GM21529 (cell line): ENCODE results near the gene MGST2.
"Not testable (repeated sequence)": the region's sequence is repeated elsewhere in the genome, so short reads cannot be mapped to it uniquely, and the experiment has no call there.

Experiments
- ATAC-seq: cut with Tn5 transposase; IDR thresholded peaks from one replicate; pipeline ENCODE4 v1.9.1; 2021; ENCODE audit not compliant: unreplicated experiment

The MGST2 gene

DNA sequence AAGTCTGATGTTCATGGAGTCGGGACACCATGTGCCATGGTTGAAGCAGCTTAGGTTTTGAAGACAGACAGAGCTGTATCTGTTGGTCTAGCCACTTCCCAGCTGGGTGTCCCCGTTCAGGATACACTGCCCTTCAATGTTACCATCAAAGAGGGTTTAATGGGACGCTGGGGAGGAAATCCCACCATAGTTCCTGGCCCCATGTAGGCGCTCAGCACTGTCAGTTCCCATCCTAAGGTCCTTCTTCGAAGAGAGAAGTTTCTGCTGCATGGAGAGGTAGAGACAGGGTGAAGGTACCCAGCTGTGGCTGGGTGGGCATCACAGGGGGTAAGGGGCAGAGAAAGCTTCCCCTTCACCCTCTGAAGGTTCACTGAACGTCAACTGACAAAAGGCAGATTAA is 3.7 kb downstream of the MGST2 start:
- no peak for ATAC-seq

DNA sequence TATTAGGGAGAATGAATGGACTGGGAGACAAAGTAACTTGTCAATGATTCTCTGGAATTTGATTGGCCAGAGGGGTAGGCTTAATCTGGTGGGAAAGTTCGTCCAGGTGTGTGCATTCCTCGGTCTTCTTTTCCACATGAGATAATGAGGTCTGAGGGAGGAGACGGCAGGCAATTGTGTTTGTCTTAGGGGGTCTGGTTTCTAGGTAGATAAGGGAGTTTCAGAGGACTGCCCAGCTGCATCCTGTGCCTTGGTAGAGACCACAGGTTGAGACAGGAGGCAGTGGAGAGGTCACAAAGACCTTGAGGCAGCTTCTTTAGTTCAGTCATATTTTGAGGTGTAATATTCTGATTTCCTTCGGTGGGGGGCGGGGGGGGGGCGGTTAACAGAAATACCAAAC is 4.3 kb downstream of the MGST2 start:
- no peak for ATAC-seq

DNA sequence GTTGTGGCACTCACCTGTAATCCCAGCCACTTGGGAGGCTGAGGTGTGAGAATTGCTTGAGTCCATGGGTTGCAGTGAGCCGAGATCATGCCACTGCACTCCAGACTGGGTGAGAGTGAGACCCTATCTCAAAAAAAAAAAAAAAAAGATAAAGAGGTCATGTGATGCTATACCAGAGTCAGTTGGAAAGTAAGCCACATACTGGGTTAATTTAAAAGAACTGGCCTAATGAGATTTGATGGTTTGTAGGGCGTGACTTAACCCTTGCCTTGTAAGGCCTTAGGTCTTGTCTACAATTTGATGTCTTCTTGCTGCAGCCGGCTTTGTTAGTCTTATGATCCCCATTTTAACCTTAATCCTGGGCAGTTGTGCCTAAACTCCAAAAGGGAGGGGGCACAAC is 5.2 kb downstream of the MGST2 start:
- ATAC-seq, result no peak

DNA sequence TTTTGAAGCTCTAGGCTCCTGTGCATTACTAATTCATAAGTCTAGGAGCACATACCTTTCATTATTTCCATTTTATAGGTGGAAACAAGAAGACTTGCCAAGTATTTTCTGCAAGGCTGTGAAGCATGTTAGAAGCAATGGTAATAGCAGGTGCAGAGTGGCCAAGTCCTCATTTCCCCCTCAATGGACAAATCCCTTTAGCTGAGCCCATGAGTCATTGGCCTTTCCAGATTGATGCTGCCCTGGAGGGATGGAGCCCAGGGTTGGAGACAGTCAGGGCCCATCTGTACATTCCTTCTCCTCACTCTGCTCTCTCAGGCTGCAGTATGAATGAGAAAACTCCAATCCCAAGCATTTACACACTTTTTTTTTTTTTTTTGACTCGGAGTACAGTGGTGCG is 6.6 kb downstream of the MGST2 start:
- ATAC-seq, result no peak

DNA sequence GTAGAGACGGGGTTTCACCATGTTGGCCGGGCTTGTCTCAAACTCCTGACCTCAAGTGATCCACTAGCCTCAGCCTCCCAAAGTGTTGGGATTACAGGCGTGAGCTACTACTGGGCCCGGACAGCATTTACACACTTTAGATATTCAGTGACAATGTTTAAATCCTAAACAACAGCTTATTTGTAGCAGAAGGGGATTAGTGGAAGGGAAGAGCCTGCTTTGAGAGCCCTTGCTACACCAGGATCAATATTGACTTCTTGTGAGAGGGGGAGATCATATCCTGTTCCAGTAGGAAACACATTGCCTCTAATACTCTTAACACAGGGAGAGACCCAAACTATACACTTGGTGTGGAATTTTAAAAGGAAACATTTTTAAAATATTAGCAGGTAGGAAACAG is 7.1 kb downstream of the MGST2 start:
- no peak for ATAC-seq

DNA sequence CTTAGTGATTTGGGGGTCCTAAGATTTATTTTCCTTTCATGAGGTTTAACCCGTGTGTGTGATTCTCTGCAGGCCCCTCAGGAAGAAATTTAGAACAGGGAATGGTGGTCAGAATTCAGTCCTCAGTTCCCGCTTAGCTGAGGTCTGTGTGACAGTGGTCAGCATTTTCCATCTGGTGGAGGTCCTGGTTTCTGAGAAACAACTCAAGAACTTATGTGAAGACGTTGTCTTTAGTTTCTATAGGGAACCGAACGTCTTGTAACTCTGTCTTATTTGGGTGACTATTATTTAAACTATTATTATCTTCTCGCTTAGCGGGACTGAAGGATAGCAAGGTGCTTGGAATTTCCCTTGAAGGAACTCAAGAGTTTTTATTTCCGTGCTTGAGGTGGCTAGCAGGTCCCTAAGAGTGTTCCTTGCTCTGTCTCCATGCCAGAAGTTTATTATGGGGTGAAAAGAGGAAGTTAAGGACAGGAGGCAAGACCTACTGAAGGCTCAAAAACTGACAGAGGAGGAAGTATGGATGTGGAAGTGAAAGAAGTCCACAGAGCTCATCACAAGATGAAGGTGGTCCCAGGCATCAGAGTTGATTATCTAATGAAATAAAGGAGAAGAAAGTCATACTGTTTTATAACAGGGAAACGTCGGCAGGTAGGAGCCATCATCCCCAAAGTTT is 9.4 kb downstream of the MGST2 start:
- ATAC-seq, result no peak

DNA sequence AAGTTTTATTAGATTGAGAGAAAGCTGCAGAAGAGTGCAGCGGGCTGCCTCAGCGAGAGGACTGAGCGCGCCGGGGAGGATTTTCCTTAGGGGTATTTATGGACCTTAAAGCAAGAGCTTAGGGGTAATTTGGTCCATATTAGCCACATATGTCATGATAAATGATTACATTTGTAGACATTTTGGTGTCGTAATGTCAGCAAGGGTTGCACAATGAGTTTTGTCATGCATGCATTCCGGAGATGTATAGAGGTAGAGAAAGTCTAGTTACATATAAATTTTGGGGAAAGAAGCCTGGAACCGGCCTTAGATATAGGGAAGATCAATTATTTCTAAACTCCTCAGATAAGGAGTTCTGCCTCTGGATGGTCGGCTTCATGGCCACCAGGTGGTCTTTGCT is 10.0 kb downstream of the MGST2 start:
- no peak for ATAC-seq

DNA sequence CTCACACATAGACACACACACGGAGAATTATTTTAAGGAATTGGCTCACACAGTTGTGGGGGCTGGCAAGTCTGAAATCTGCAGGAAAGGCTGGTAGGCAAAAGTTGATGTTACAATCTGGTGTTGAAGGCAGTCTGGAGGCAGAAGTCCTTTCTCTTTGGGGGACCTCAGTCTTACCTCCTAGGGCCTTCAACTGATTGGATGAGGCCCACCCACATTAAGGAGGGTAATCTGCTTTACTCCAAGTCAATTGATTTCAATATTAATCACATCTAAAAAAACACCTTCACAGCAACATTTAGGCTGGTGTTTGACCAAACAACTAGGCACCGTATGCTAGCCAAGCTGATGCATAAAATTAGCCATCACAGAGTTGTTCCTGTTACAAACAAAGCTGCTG is 10.7 kb downstream of the MGST2 start:
- ATAC-seq, result no peak

DNA sequence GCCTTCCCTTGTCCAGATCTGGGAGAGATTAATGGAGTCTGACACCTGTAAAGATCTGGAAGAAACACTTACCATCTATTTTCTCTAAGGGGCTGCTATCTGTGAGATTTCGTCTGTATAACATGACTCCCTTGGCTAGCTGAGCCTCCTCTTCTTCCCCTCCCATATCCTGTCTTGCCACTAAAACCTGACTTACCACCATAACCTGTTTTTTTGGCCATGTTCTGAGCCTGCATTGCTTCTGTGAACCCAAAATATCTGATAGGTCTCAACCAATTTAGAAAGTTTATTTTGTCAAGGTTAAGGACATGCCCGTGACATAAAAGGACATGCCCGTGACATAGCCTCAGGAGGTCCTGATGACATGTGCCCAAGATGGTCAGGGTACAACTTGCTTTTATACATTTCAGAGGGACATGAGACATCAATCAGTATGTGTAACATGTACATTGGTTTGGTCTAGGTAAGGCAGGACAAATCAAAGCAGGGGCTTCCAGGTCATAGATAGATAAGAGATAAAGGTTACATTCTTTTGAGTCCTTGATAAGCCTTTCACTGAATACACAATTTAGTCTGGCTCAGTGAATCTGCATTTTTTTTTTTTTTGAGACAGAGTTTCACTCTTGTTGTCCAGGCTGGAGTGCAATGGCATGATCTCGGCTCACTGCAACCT is 11.4 kb downstream of the MGST2 start:
- ATAC-seq, result no peak

DNA sequence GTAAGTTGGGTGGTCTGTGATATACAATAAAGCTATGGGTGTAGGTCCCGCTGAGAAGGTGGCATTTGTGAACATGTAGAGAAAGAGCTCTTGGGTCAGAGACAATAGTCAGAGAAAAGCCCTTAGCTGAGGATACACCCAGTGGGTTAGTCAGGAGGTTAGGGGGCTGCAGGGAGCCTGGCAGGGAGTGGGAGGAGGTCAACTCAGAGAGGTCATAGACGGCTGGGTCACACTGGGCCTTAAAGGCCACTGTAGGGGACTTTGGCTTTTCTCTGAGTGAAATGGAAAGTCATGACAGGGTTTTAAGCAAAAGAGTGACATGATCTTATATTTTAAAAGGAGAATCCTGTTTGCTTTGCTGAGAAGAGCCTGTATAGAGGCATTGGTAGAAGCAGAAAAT is 16.7 kb downstream of the MGST2 start:
- ATAC-seq, result no peak

DNA sequence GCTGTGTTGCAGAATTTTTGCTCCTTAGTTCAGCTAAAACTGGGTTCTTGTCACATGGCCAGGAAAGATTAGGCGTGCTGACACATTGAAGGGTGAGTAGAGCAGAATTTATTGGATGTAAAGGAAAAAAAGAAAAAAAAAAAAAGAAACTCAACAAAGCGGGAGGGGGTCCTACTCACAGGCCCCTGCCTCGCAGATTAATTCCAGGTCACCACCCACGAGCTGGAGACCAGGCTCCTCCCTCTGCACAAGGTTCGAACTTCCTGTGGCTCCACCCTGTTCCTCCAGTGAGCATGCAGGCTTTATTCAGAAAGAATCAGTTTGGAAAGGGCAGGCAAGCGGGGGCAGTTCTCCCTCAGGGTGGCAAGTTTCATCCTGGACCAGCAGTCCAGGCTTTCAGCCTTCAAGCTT is 17.1 kb downstream of the MGST2 start:
- ATAC-seq, result no peak

DNA sequence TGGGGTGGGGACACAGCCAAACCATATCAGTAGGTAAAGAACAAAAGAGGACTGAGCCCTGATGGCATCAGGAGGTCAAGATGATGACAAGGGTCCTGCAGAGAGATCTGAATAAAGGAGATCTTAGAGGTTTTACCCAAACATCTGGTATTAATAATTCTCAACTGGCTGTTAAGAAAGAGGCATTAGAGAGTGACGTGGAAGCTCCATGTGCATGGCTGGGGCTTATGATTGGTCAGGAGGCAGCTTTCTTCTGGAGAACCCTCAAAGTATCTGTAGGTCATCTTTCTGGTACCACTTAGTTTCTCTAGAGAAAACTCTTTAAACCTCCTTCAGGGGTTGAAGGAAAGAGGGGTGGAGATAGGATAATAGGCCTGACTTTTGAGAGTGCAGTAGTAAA is 18.7 kb downstream of the MGST2 start:
- ATAC-seq, result no peak

DNA sequence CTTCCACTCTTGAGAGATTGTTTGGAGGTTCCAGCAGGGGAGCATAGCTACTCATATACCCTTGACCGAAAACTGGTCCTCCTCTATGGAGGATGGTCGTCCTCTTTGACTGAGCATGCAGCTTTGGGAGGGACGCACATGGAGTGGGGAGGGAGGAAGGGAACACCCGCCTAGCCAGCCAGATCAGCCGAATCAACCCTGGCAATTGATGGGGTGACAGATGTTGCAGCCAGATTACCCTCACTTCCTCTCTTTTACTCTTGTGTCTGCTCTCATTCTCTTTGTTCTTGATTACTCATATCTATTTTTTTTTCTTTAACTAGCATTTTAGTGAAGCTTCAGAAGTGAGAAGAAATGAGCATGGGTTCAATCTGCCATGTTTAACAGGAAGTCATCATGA is 19.6 kb downstream of the MGST2 start:
- no peak for ATAC-seq

DNA sequence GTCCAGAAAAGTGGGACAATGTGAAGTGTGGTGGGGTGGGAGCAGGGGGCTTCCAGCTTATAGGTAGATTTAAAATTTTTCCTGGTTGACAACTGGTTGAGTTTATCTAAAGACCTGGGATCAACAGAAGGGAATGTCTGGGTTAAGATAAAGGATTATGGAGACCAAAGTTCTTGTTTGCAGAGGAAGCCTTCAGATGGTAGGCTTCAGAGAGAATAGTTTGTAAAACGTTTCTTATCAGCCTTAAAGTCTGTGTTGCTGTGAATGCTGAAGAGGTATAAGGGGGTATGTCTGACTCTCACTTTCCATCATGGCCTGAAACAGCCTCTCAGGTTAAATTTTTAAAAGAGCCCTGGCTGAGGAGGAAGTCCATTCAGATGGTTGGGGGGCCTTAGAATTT is 20.5 kb downstream of the MGST2 start:
- ATAC-seq, result no peak

DNA sequence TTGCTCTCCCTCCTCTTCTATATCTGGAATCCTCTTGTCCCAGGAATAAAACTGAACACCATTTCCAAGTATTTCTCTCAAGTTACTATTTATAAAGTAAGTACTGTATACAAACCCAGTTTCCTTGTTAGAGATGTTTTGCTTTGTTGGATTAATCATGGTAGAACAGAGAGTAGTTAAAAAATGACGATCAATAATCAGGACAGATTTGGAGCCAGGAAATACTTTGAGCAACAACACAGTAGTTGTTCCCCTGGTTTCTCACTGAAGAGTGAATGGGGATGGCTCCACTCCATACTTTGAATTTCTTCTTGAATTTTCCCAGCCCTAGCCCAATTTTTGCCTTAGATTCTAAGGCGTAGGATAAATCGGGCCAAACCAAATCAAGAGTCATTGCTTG is 21.4 kb downstream of the MGST2 start:
- ATAC-seq, result no peak

DNA sequence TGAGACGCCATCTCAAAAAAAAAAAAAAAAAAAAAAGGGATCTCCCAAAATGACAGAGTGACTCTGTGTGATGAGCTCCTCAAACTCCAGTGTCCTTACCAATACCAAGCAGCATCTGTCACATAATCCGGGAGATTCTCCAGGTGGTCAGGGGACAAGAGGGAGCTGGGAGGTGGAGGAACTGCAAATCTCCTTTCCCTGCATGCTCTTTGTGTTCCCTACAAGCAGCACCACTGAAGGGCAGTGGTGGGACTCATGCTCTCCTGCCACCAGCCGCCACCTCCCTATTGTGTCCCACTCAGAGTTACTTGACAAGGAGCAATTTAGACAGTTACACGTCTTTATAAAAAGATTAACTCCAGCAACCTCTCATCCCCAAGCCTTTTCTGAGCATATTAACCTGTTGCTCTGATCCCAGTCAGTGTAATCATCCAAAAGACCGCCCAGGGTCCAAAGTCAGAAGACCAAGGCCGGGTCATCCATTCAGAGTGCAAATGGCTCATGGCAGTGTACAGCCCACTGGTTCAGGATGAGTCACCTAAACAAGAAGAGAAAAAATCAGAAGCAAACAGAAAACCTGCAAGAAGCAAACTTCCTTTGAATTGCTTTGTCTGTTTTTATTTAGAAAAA is 23.6 kb downstream of the MGST2 start:
- ATAC-seq, result no peak

DNA sequence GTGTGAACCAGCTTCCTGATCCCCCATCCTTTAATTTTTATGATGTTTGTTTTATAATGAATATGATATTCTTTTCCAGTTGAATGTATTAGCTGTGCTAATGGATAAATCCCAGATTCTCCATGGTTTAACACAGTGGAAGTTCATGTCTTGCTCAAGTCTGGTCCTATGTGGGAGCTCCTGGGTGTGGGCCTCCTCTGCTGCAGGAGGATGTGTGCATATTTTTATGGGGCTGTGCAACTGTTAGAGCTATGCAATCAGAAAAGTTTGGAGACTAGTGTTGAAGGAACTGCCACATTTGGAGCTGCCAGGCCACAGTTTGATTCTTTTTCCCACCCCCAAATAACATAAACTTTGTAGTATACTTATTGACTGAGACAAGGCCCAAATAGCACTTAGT is 24.8 kb downstream of the MGST2 start:
- ATAC-seq, result no peak

DNA sequence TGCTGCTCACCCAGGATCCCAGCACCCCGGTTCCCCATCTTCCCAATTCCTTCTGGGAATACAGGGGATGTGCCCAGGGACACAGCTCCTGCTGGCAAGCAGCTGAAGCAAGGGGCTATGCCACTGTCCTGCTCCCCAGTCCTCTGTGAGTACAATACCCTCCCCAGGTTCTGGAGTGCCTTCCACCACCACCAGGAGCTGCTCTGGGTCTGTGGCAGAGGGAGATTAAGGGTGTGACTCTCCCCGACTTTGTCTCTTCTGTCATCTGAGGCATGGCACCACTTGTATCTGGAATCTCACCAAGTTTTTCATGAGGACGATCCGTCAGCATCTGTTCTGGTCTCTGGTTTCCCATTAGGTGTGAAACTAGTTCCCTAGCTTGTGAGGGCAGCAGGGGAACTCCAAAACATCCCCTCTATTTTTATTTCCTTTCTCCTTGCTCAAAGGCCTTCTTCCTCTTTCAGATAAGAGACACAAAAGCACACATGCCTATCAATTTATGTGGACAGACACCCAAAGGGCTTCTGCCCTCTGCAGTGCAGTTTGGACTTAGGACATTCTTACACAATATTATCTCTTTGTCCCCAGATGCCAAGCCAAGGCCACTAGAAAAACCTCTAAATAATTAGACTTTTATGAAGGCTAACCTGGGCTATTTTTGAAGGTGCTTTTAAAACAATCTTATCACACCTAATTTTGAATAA is 26.8 kb downstream of the MGST2 start:
- ATAC-seq, result no peak

DNA sequence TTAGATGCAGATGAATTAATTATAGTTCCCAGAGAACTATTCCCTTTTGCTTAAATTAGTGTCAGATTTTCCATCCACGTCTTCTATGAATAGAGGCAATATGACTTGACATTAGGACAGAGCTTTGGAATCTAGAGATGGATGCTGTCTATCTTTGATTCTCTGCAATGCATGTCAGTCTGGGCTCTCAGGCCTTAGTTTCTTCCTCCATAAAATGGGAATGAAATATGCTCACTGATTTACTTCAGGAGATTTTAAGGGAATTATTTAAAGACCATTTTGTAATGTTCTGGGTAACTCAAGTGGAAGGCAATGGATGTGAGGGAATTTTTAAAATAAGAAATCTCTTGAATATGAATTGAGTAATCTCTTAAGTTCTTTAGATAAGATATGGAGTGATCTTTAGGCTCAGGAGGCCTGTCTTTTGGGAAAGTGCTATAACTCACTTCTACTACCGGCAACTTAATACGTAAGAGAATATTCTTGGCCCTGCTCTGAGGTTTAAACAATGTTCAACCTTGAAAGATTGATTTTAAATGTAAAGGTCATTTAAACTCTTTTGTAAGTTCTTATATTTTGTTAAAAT is 29.0 kb downstream of the MGST2 start:
- ATAC-seq, result no peak

DNA sequence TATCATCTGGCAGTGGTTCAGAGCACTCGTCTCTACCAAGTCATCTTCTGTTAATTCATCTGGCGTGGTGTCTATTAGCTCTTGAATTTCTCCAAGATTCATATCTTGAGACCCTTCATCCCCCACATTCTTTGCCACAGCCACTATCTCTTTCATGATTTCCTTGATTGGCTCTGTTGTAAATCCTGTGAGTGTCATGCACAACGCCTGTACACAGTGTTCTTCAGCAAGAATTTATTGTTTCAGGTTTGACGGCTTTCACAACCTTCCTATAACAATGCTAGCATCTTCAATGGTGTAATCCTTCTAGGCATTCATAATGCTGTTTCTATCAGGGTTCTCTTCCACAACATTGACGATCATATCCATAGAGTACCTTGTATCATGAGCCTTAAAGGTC is 30.9 kb downstream of the MGST2 start:
- ATAC-seq, result no peak

DNA sequence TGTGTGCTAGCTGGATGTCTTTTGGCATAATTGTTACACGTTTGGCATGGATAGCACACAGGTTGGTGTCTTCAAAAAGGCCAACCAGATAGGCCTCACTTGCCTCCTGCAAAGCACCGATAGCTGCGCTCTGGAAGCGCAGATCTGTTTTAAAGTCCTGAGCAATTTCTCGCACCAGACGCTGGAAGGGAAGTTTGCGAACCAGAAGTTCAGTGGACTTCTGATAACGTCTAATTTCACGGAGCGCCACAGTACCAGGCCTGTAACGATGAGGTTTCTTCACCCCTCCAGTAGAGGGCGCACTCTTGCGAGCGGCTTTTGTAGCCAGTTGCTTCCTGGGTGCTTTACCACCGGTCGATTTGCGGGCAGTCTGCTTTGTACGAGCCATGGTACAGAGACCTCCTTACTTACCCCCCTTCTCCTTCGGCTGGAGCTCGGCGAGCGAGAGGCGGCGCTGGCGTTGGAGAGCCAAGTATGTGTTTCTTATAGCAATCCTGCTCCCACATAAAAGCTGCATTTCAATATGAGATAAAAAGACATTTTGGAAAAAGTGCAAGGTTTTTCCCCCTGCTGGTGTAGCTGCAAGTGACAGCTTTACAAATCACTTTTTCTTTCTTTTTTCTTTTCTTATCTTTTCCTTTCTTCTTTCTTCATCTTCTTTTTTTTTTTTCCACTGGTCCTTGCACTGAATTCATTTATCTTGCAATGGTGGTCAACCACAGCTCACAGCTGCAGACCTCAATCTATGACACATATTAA is 32.7 kb downstream of the MGST2 start:
- ATAC-seq, result not testable (repeated sequence)
